Fibroblast of villous mesenchyme (primary cell): Measurements from ENCODE around the gene QDPR. TPM values are rescaled to one million over a fixed set of nuclear protein-coding genes. Genes with fewer than 3 reads are reported as not detected.

ENCODE experiments used
- DNase-seq: peaks from one replicate; pipeline ENCODE4 v3.0.0-alpha.2; 2010; ENCODE audit warnings: low read depth
- H3K4me3 ChIP-seq: 2 replicates; pipeline ENCODE4 v1.5.1; 2011; ENCODE audit warnings: low read depth, mild to moderate bottlenecking, low read length
- total RNA-seq: library from RNA; depleted of rRNA; stranded (reverse); fragments of >200 nt; gene quantifications from 2 replicates; pipeline ENCODE4 v1.2.3, GENCODE V29; 2012
- TF ChIP-seq, protein P1 (sequence below): IDR thresholded peaks from 2 replicates; pipeline ENCODE4 v1.5.1; 2012; ENCODE audit warnings: low read depth, mild to moderate bottlenecking, low read length; ENCODE audit not compliant: insufficient read depth

QDPR gene
- total RNA-seq, 1 donor = 13.8 TPM

DNA sequence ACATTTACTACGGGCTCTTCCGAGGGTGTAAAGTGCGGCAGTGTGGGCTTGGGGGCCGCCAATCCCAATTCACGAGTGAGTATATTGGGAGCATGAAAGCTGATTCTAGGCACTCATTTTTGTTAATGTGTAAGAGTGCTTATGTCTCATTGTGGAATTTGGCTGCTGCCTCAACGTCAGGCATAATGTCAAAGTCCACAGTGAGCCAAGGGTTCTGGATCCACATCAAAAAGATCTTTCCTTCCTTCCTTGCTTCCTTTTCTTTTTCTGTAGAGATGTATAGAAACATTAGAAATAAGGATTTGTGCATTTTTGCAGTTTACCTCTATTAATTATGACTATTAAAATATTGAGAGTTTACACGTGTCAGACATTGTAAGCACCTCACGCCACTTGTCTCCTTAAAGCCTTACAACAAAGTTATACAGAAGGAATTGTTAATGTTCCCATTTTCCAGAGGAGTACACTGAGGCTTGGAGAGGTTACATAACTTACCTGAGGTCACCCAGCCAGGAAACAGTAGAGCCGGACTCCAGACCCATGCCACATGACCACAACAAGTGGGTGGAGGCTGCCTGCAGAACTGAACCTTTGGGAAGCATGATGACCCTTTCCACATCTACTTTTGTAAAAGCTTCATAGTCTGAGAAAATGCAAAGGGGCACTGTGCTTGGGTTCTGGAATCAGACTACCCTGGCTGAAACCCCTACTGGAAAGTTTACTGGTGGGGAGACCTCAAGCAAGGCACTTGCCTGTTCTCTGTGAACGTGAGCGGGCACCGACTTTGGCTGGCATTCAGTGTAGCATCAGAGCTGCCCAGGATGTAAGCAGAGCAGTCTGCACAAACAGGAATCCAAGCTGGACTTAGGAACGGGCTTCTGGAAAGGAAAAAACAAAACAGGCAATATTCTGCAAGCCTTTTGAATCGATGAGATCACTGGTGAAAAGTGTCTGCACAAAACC, 3.8 kb upstream of the QDPR start:
- no peak overlapping the region for H3K4me3 ChIP-seq
- TF ChIP-seq, protein P1, sequence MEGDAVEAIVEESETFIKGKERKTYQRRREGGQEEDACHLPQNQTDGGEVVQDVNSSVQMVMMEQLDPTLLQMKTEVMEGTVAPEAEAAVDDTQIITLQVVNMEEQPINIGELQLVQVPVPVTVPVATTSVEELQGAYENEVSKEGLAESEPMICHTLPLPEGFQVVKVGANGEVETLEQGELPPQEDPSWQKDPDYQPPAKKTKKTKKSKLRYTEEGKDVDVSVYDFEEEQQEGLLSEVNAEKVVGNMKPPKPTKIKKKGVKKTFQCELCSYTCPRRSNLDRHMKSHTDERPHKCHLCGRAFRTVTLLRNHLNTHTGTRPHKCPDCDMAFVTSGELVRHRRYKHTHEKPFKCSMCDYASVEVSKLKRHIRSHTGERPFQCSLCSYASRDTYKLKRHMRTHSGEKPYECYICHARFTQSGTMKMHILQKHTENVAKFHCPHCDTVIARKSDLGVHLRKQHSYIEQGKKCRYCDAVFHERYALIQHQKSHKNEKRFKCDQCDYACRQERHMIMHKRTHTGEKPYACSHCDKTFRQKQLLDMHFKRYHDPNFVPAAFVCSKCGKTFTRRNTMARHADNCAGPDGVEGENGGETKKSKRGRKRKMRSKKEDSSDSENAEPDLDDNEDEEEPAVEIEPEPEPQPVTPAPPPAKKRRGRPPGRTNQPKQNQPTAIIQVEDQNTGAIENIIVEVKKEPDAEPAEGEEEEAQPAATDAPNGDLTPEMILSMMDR = no peak
- no peak for DNase-seq

DNA sequence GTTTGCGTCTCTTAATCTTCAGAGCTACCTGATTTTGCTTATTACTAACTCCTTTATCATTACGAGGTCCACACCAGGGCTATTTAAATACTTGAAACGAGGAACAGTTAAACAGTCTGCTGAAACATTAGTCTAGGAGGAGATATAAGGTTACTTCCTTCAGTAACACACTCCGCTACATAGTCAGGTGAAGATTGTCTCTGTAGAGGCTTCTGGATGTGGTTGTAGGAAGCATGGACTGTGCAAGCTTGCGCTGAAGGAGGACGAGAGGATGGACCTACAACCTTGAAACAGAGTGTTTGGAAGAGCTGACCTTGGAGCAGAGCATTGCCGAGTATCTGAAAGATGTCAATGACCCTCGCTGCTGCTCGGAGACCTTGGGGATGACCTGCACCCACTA, 3.0 kb upstream of the QDPR start, which contains the start of gene CLRN2:
CLRN2 (plus strand) TSS at position 301 of the 400 bp plus-strand sequence. CDS start 102 bp downstream, outside the sequence.
- TF ChIP-seq, protein P1 = no peak
- no peak within 1 kb of the TSS for H3K4me3 ChIP-seq
- no peak for DNase-seq

DNA sequence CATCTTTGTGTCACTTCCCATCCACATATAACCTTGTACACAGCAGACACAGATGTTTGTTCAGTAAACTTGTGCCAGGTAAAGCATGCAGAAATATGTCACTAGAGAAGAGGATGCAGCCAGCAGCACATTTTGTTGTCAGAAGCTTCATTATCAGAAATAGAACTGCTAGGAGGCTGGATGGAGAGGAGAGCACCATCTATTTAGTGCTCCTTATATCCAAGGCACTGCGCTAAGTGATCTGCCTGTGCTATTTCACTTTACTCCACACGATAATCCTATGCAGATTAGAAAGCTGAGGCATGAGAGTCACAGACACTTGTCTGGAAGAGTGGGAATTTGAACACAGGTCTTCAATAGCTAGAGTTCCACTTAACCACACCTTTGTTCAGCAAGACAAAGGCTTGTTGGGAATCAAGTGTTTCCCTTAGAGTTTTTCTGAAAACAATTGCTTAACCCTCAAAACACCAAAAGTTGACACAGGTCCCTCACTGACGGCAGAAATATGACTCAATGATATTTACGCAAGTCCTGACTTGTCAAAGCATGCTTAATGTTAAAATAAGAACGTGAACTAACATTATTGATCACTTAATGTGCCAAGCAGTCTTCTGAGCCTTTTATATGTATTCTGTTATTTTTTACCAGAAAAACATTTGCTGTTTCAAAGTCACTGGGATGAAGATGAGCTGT, 1.2 kb upstream of the QDPR start:
- DNase-seq = no peak
- TF ChIP-seq, protein P1 = no peak
- H3K4me3 ChIP-seq = no peak overlapping the region

DNA sequence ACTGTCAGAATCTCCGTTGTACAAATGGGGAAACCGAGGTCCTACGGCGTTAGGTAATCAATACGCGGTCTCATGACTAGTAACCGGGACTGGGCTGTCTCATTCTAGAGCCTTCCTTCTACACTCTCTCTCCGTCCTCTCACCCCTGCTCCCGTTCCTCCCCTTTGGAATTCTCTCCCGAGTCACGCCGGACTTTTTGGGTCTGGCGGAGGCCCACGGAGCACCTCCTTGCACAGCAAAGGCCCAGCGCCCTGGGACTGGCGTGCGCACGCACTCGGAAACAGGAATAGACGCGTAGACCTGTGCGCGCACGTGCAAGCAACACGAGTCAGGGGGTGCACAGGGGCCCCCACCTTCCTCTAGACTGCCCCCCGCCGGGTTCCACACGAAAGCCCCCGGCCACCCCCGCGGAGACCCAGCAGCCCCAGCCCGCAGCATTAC, 361 bp downstream of the QDPR start:
- H3K4me3 ChIP-seq = peak overlapping the region; percentile 68
- peak; percentile 51 for DNase-seq
- TF ChIP-seq, protein P1 = no peak

DNA sequence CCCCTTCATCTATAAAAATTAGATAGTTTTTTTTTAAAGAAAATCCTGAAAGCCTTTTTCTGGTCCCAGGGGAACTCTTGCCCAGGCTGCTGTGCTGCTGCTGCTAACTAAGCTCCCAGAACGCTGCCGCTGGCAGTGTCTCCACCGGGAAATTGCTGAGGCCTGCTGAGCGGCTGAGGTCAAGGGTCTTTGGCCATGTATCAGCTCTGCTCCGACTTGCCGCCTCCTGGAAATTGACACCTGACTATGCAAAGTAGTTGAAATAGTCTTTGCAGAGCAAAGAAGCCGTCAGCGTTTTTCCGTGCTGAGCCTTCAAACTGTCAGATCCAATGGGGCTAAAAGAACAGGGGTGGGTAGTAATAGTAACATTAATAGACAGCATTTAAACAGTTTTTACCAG, 839 bp downstream of the QDPR start:
- H3K4me3 ChIP-seq = peak overlapping the region; percentile 68
- DNase-seq = peak; percentile 38
- TF ChIP-seq, protein P1 = no peak

DNA sequence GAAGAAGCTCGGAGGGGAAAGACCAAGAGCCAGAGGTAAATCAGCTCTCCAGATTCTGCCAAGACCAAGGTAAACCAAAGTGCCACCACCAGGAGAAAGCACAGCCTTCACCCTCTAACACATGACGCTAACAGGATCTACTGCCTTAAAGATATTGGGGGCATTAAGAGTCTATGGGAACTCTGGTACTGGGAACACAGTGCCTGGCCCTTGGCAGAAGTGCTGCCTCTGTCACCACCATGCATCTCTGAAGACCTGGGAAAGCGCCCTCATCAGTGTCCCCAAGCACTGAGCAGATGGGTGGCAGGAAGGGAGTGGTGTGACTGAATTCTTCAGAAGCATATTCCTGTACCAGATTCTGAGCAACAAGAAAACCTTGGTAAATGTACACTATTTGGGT, 1.3 kb downstream of the QDPR start:
- DNase-seq = no peak
- TF ChIP-seq, protein P1 = no peak
- H3K4me3 ChIP-seq = peak overlapping the region; percentile 68
